Peyer's patch (tissue), 4 donors: ENCODE measurements around the gene MGAT5. TPM values are rescaled to one million over a fixed set of nuclear protein-coding genes. Genes with fewer than 3 reads are reported as not detected.

Source experiments
- DNase-seq, 3 donors: peaks; one replicate each; pipeline ENCODE4 v3.0.0-alpha.2; 2017 to 2019
- H3K27ac ChIP-seq, 4 donors: fragments of 200-600 bp; sonication (generic); one replicate each; pipeline ENCODE4 v1.5.1; 2016 to 2019
- H3K27me3 ChIP-seq, 2 donors: fragments of 200-600 bp; sonication (generic); one replicate each; pipeline ENCODE4 v1.5.1; 2019
- H3K36me3 ChIP-seq, 3 donors: fragments of 200-600 bp; sonication (generic); one replicate each; pipeline ENCODE4 v1.5.1; 2016 to 2019
- H3K4me1 ChIP-seq, 4 donors: fragments of 200-600 bp; sonication (generic); one replicate each; pipeline ENCODE4 v1.5.1; 2016 to 2019
- H3K4me3 ChIP-seq, 4 donors: fragments of 200-600 bp; sonication (generic); 1 replicate in 3 of 4; 2 replicates in 1 of 4; pipeline ENCODE4 v1.5.1; 2016 to 2019; ENCODE audit warnings: mild to moderate bottlenecking in 1 of 4
- H3K9me3 ChIP-seq, 4 donors: fragments of 200-600 bp; sonication (generic); one replicate each; pipeline ENCODE4 v1.5.1; 2016 to 2019; ENCODE audit warnings: mild to moderate bottlenecking in 1 of 4
- CTCF ChIP-seq, 6 experiments: fragments of 450-650 bp in 4 of 6; fragments of 200-600 bp in 2 of 6; sonication (generic) in 1 of 6; IDR thresholded peaks; one replicate each; pipeline ENCODE4 v1.5.1; 2017 to 2019; ENCODE audit warnings: antibody characterized with exemption in 6 of 6, mild to moderate bottlenecking in 3 of 6, moderate library complexity in 1 of 6
- POLR2A ChIP-seq, 2 donors: fragments of 450-650 bp; IDR thresholded peaks; one replicate each; pipeline ENCODE4 v1.5.1; 2017; ENCODE audit warnings: antibody characterized with exemption in 2 of 2, mild to moderate bottlenecking in 2 of 2, moderate library complexity in 2 of 2
- total RNA-seq, 4 donors: library from RNA; depleted of rRNA; stranded (reverse); fragments of >200 nt; gene quantifications; one replicate each; pipeline ENCODE4 v1.1.0, GENCODE V29; 2016

The MGAT5 gene
- total RNA-seq, 4 donors from 2014 or later: 106 to 182 (median 117) TPM

GRCh38 chr2:134447669-134448068 lies 193.8 kb downstream of the MGAT5 start:
- Histone ChIP-seq H3K9me3 (no peaks in the 10 kb centered on the region), H3K27me3 (no peaks in the 10 kb centered on the region), H3K4me3 (no peak overlapping the region), H3K27ac (no peak overlapping the region), H3K36me3 (peaks cover 0 to 52% (median 0%) of the 10 kb centered on the region in 3 donors), H3K4me1 (no peaks in the 10 kb centered on the region)
- peak in 1 of 3 donors; percentile 15 for DNase-seq
- TF ChIP-seq POLR2A (IDR thresholded peaks at IDR 0.05): no peak
- no peak for TF ChIP-seq CTCF (IDR thresholded peaks at IDR 0.05)

- TF ChIP-seq CTCF (IDR thresholded peaks at IDR 0.05) (no peak), POLR2A (IDR thresholded peaks at IDR 0.05) (no peak)
- Histone ChIP-seq H3K9me3 (no peaks in the 10 kb centered on the region), H3K27me3 (no peaks in the 10 kb centered on the region), H3K27ac (no peak overlapping the region), H3K4me3 (no peak overlapping the region), H3K36me3 (peaks cover 0 to 50% (median 0%) of the 10 kb centered on the region in 3 donors), H3K4me1 (no peaks in the 10 kb centered on the region)
- DNase-seq: peak in 1 of 3 donors; percentile 22
Observed at GRCh38 chr2:134448650-134449049, 194.8 kb downstream of the MGAT5 start.

- Histone ChIP-seq H3K27ac (no peak overlapping the region), H3K4me1 (no peaks in the 10 kb centered on the region), H3K27me3 (no peaks in the 10 kb centered on the region), H3K9me3 (no peaks in the 10 kb centered on the region), H3K36me3 (peaks cover 0 to 45% (median 0%) of the 10 kb centered on the region in 3 donors), H3K4me3 (no peak overlapping the region)
- TF ChIP-seq CTCF (IDR thresholded peaks at IDR 0.05) (no peak), POLR2A (IDR thresholded peaks at IDR 0.05) (no peak)
- no peak for DNase-seq
Observed at GRCh38 chr2:134449157-134449556, 195.3 kb downstream of the MGAT5 start.

- no peak for TF ChIP-seq POLR2A (IDR thresholded peaks at IDR 0.05)
- no peak for TF ChIP-seq CTCF (IDR thresholded peaks at IDR 0.05)
- Histone ChIP-seq H3K4me3 (no peak overlapping the region), H3K4me1 (no peaks in the 10 kb centered on the region), H3K36me3 (peaks cover 0 to 38% (median 0%) of the 10 kb centered on the region in 3 donors), H3K27ac (no peak overlapping the region), H3K27me3 (no peaks in the 10 kb centered on the region), H3K9me3 (no peaks in the 10 kb centered on the region)
- DNase-seq: no peak
Observed at GRCh38 chr2:134449751-134450513, 196.1 kb downstream of the MGAT5 start.

- H3K4me3 ChIP-seq: no peak overlapping the region
- TF ChIP-seq CTCF (IDR thresholded peaks at IDR 0.05) (no peak), POLR2A (IDR thresholded peaks at IDR 0.05) (no peak)
- no peak for DNase-seq
- no peaks in the 10 kb centered on the region for H3K4me1 ChIP-seq
- H3K9me3 ChIP-seq: no peaks in the 10 kb centered on the region
- H3K27ac ChIP-seq: no peak overlapping the region
- H3K36me3 ChIP-seq: peaks cover 0 to 43% (median 0%) of the 10 kb centered on the region in 3 donors
- no peaks in the 10 kb centered on the region for H3K27me3 ChIP-seq
Observed at GRCh38 chr2:134451347-134451630, 197.4 kb downstream of the MGAT5 start.
